Stimulated activated CD4-positive, alpha-beta T cell treated with anti-CD3 and anti-CD28 coated beads, Interleukin-4, amount 100 ng/mL, for 1 hour (primary cell): ENCODE data around the gene SINHCAF.
"Not testable (repeated sequence)": the region's sequence is repeated elsewhere in the genome, so short reads cannot be mapped to it uniquely, and the experiment has no call there.

Source experiments
- DNase-seq: peaks from one replicate; pipeline ENCODE4 v3.0.0-alpha.2; 2020

SINHCAF gene

DNA sequence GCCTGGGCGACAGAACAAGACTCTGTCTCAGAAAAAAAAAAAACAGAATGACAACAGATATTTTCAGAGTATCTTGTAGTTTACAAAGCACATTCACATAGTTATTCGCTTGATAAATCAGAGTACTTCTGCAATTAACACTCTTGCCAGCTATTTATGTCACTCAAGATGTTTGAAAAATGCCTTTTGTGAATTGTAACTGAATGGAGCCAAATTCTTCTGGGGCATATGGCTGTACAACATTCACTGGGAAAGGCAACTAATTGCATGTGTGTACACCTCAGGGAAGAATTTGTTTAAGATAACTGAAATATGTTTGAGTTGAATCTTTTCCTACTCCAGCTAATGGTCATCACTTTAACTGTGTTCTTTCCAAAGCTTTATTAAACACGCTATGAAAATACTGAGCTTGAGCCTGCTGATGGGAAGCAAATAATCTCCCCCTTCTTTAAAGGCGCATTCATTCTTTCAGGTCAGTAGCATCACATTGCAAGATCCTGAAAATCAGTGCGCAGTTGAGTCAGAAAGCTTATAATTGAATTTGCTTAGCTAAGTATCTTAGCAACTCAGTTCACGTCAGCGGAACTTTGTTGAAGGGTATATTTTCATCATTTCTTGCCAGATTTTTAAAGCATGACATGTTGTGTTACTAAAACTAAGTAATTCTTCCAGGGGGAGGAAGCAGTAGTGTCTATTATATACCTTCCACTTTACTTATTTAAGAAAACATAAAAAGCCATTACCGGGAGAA, 66.6 kb downstream of the SINHCAF start:
- no peak for DNase-seq

DNA sequence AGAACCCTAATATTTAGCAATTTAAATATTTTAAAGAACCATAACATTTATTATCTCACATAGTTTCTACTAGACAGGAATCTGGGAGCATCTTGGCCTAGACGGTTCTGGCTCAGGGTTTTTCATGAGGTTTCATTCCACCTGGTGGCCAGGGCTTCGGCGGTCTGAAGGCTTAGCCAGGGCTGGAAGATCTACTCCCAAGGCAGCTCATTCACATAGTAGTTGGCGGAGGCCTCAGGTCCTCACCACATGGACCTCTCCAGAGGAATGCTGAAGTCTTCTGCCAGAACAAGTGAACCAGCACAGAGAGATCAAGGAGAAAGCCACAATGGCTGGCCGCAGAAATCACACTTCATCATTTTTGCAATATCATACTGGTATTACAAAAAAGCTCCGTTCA, 68.2 kb downstream of the SINHCAF start:
- no peak for DNase-seq

DNA sequence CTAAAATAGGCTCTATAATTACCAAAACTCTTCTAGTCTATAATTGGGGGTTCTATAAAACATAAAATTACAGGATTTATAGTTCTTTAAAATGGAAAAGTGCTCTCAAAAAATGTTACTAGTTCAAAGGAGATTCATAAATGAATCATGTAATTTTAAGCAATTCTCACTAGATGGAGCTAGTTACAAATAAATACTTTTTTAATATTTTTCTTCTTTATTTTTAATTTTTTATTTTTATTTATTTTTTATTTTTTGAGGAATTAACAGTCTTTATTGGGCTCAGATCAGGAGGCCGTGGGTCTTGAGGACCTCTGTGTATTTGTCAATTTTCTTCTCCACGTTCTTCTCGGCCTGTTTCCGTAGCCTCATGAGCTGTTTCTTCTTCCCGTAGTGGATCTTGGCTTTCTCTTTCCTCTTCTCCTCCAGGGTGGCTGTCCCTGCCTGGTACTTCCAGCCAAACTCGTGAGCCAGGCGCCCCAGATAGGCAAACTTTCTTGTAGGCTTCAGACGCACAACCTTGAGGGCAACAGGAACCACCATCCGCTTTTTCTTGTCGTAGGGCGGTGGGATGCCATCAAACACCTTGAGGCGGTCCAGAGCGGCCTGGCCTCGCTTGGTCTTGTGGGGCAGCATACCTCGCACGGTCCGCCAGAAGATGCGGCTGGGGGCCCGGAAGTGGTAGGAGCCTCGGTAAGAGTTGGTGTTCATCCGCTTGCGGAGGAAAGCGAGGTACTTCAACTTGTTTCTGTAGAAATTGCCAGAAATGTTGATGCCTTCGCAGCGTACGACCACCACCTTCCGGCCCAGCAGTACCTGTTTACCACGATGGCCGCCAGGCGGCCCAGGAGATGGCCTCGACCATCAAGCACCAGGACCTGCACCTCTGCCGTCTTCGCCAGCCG, 74.0 kb downstream of the SINHCAF start:
- peak; percentile 3 for DNase-seq

DNA sequence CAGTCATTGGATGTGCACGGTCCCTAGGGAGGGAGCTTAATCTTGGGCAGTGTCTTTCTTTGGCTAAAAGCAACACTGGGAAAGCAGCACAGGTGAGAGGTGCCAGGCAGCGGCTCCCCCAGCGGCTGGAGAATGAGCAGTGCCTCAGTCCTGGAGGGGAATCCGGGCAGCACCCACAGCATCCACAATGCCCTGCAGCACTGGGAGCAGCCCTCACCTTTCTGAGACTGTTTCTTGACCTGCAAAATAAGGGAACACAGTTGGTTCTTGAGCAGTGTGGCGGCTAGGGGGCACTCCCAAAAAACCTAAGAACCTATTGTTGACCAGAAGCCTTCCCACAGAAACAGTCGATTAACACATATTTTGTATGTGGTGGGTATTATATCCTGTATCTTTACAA, 75.8 kb downstream of the SINHCAF start:
- DNase-seq, result no peak

DNA sequence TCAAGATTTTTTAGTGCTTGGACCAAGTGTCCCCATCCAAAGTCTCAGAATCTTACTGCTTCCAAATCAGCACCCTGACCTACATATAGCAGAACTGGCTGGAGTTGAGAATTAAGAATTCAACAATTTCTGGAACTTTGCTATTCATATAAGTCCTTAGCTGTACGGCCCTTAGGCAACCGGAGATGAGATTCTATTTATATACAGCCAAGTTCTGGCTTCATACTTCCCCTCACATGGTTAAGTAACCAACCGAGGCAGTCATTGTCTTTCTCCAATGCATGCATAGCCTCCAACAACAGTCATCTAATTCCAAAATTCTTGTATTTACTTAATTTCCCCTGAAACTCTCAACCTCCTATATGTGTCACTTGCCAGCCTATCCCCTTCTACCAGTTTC, 76.6 kb downstream of the SINHCAF start:
- DNase-seq, result no peak

DNA sequence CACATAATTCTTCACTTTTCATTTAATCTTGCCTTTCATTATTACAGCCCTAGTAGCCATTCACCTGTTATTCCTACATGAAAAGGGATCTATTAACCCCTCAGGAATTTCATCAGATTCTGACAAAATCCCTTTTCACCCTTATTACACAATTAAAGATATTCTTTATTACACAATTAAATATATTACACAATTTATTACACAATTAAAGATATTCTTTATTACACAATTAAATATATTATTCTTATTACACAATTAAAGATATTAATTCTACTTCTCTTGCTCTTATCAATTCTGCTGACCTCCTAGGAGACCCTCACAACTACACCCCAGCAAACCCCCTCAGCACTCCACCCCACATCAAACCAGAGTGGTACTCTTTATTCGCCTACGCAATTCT, 77.1 kb downstream of the SINHCAF start:
- DNase-seq, result no peak

DNA sequence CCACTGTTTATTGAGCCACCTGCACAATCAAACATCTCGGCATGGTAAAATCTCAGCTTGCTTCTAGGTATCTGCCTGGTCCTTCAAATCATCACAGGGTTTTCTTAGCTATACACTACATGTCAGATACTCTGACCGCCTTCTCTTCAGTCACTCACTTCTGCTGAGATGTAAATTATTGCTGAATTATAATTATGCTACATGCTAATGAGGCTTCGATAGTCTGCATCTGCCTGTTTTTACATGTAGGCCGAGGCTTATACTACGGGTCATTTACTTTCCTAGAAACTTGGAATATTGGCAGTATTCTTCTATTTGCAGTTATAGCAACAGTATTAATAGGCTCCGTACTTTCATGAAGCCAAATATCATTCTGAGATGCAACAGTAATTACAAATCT, 77.6 kb downstream of the SINHCAF start:
- DNase-seq, result no peak

DNA sequence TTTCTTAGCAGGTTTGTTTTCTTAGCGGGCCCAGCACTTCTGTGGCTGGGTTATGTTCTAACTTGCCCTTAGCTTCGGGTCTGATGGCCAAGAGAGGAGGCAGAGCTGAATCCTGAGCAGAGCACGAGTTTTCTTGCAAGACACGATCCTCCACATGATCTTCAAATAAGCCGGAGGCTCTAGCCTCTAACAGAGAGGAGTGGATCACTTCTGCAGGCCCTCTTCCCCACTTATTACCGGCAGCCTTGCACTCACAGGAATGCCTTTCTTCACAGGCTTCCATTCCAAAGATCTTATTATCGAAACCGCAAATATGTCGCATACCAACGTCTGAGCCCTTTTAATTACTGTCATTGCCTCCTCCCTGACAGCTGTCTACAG, 79.5 kb downstream of the SINHCAF start:
- DNase-seq, result no peak

DNA sequence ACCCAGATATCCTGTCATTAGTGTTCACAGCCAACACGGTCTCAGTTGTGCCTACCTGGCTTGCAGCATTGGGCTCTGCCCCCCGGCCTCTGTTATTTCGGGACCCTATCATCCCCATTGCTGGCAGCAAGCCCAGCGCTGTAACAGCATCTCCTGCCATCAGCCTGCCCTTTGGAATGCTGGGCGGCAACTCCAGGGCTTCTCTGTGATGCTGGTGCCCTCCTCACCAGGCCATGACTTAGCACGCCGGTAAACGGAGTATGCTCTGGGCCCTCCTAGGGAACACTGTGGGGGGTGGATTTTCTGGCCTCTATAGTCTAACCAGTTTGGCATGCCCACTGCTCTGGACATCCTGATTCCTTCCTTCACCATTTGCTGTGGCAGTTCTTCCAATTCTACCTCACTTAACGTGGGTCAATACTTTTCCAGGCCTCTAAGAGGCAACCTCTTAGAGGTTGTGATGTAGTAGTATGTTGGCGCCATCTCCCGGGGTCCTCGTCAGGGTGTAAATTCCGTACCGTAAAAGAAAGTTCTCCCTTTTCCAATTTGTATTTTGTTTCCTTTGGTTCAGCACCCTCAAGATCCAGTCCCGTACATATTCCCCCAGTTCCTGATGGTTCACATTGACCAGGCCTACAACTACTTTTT, 80.0 kb downstream of the SINHCAF start:
- DNase-seq, result no peak

DNA sequence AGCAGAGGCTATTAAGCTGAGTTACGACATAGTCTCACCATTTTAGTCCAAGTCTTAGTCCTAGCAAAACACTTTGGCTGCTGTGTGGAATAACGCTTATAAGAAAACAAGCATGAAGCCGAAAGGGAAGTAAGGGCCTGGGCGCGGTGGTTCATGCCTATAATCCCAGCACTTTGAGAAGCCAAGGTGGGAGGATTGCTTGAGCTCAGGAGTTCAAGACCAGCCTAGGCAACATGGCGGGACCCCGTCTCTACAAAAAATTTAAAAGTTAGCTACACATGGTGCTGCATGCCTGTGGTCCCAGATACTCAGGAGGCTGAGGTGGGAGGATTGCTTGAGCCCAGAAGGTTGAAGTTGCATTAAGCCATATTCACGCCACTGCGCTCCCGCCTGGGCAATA, 83.5 kb downstream of the SINHCAF start:
- DNase-seq, result not testable (repeated sequence)

DNA sequence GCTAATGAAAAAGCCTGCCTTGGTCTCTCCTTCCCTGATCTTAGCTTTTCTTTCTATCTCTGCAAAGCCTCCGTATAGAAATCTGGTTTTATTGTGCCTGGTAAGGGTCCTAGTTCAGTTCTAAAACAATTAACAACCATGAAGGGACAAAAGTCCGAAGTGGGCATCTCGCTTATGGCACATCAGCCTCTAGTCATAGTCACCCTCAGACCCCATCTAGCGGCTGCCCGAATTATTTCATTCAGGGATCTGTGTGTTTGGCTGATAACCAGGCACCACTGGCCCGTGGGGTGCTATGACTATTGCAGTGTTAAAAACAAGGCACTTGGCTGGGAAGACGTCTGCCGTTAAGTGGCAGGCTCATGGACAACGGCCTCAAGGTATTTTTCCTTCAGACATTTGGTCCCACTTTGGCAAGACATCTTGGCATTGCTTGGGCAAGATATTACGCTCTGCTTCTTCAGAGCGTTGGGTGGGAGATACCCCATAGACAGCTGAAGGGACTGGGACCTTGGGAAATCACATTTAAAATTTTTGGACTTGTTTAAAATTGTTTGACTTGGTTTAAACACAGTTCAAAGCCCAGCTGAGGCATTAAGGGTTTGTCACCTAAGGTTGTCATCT, 87.1 kb downstream of the SINHCAF start:
- DNase-seq, result peak; percentile 59

DNA sequence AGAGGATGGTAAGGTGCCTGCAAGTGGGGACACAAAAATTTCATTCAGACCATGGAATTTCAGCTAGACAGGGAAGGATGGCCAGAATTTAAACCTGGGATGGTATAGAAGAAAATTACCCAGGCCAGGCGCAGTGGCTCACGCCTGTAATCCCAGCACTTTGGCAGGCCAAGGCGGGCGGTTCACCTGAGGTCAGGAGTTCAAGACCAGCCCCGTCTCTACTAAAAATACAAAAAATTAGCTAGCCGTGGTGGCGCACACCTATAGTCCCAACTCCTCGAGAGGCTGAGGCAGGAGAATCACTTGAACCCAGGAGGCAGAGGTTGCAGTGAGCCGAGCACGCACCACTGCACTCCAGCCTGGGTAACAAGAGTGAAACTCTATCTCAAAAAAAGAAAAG, 87.6 kb downstream of the SINHCAF start:
- DNase-seq, result not testable (repeated sequence)

DNA sequence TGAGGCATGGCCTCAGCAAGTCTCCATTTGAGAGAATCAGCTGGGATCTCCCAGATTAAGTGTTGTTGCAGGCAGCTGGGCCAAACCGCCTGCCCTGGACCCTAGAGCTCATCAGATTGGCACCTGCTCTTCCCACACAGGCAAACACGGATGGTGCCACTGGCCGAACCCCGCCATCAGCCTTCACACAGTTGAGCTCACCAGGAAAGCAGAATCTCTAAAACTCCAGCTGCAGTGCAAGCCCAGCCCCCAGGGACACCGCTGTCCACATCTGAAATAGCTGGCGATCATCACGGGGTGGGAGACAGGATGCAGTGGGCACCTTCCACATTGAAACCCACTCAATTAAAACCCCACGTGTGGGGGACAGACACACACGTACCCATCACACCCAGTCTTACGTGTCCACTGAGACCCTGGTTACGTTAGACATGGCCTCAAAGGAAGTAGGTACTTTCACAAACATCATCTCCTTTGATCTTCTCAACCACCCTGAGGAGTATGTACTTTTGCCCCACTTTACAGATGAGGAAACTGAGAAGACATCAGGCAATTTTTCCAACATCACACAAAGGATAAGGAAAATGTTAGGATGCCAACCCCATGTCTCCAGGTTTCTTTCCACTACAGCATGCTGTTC, 88.8 kb downstream of the SINHCAF start:
- no peak for DNase-seq

DNA sequence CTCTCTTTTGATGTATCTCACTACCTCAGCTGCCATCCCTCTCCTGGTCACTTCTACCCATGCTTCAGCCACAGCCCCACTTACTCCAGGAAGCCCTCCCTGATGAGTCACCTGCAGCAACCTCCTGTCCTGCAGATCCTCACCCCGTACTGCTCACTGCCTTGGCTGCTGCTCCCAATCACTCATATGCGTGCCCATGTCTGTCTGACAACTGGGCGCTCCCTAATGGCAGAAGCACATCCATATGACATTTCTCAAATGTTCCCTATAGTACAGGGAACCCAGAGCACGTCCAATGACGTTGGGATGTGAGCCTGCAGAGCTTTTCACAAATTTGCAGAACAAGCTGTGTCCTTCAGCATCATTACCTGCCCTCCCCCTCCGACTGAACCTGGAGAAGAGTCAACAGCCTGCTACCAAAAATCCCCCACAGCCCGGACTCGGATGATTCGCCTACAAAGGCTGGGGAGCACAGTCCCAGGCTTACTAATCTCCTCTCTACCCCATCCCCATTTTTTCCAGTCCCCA, 90.0 kb downstream of the SINHCAF start:
- DNase-seq, result no peak

DNA sequence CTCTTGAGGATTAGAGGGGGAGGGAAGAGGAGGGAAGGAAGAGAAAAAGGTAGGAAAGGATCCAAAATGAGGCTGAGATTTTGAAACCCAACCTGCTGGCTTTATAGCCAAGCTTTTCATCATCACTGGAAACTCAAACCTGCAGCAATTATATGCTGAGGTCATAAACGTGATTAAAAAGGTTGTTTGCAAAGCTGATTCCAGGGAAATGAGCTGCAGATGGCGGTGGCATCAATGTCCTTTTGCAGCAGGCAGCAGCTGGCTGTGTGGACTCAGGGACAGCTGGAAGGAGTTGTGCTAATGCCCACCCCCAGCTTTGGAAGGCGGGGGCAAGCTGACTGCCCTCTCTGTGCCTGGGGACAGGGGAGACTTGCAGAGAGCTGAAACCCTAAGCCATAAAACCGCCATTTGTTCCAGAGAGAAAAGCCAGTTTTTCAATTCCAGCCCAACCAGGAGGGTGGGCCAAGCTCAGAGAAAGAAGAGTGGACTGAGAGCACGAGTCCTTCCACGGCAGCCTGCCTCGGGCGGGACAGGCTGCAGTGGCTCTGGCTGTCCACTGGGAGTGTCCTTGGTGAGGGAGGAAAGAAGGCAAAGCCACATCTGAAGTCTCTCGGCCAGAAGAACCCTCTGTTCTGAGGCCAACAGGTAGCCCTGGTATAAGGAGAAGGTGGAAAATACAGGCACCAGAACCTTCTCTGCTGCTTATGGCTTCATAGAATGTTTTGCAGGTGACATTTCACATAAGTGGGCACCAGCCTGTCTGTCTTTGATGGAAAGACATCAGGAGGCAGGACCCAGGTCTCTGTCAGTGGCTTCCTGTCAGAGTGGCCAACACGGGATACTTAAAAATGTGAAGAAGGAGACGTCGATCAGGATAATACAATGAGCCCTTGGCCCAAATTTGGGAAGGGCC, 90.7 kb downstream of the SINHCAF start:
- DNase-seq, result no peak

DNA sequence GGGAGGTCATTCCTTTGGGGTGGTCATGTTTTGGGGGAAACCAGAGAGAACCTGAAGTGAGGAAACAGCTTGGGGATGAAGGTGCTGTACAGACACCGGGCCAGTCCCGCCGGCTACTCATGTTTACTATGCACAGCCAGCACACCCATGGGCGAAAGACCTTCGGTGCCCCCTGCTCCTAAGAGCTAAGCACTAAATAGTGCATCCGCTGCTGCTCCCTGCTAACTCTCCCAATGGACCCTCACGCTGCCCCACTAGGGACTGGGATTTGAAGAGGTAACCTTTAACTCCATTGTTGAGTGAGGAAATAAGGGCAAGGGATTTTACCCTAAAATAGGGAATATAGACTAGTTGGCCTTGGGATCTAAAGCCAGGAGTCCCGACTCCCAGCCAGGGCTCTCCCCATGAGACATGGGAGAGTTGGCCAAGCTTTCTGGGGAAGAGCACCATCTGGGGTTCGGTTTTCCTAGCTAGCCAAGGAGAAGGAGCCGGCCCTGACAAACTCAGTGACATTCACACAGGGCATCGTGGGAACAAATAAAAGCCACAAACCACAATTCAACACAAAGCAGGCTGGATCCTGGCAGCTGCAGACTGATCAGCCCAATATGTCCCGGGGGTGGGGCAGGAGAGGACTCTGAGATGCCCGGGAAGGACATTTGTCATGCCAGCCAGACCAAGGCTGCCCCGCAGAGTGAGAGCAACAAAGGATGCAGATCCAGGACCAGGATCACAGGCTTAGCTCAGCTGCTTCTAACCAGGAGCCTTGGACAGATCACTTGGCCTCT, 91.7 kb downstream of the SINHCAF start:
- DNase-seq, result no peak

DNA sequence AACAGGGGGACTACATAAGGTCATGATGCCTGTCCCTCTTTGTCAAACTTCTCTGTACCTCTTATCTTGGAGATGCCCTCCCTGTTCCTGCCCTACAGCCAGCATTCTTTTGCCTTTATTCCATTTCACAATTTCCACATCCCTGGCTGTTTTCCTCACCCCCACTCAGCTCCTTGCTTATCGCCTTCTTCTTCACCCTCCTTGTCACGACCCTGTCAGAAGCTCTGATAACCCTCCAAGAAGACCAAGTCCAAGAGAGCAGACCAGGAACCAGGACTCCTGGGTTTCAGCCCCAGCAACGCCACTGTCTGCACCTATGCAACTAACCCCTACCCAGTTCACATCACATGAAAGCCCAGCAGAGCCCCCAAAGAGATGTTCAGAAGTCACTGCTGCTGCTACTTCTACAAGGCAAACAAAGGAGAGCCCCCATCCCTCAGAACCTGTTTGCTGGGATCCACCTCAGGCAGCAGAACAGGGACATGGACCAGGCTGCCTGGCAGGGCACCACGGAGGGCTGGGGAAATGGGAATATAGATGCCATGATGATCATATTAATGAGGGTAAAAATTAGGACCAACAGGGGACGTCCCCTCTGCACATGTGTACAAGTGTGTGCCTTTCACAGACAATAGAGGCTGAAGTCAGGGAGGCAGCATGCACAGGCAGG, 92.8 kb downstream of the SINHCAF start:
- DNase-seq, result no peak

DNA sequence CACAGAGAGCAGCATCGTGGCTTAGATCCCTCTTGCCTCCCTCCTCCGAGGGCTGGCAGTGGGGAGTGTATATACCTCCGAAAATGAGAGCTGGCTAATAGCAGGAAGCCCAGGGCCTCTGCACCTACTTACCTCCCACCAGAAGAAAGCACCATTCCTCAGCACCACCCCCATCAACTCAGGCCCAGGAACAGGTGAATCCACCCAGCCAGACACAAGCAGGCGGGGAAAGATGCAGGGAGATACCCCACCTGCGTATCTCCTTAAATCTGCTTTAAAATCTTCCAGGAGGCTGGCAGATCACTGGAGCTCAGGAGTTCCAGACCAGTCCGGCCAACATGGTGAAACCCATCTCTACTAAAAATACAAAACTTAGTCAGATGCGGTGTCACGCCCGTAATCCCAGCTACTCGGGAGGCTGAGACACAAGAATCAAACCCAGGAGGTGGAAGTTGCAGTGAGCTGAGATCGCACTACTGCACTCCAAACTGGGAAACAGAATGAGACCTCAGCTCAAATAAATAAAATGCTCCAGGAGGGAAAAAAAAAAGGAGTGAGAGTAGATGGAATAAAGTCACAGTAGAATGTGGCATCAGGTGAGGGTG, 93.5 kb downstream of the SINHCAF start:
- DNase-seq, result no peak

DNA sequence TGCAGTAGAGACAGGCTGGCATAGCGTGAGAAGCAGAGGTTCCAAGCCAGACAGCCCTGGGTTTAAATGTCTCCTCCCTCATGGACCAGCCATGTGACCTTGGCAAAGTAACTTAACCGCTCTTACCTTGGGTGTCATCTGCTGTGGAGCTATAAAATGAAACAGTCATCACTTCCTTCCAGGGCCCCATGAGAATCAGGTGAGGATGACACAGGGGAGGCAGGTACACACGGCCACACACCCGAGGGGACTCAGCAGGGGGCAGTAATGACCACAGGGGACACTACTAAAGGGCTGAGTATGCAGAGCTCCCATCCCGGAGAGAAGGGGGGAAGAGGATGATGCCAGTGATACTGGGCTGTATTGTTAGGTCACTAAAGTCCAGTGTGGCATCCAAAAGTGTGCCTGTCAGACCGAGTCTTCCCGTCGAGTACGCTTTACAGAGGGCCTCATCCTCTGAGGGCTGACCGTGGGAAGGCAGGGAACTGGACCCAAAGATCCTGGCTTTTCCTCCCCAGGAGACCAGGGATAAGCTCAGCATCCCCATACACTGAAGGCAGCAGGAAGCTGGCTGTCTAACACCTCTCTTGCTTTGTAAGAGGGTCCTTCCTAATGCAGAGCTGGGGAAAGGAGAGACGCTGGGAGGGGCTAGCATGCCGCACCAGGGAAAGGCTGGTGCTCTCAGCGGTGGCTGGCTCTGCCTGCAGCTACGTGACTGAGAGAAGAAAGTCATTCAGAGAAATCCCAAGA, 94.2 kb downstream of the SINHCAF start:
- no peak for DNase-seq
